HepG2 (cell line): Measurements from ENCODE around the gene CA10. TPM values are rescaled to one million over a fixed set of nuclear protein-coding genes. Genes with fewer than 3 reads are reported as not detected.

Experiments used
- ATAC-seq: fragments of 200-7000 bp; cut with Tn5 transposase; 3 replicates; pipeline ENCODE4 v1.9.1; 2020; ENCODE audit warnings: mild to moderate bottlenecking, moderate library complexity
- BruUV-seq: library from RNA; stranded (reverse); fragments of 400-500 nt; replicated peaks from 2 replicates; lab custom pipeline; 2021; lab: Mats Ljungman, UMichigan
- CTCF ChIA-PET: fragments of 300-600 bp; formaldehyde crosslinking; extraction: SDS; loops from one replicate; lab custom pipeline; 2021; ENCODE audit warnings: low total read pairs, inconsistent platforms, low intra/inter-chr PET ratio; lab: Yijun Ruan, JAX
- POLR2A ChIA-PET: fragments of 350-600 bp; sonication (Branson Sonifier 250); formaldehyde crosslinking; loops from one replicate; lab custom pipeline; 2020; ENCODE audit warnings: antibody characterized with exemption, inconsistent platforms; lab: Yijun Ruan, JAX
- DNase-seq: peaks from one replicate; pipeline ENCODE4 v3.0.0-alpha.2; 2015; ENCODE audit warnings: low spot score
- FAIRE-seq: peaks from 3 replicates; lab custom pipeline; 2011; peaks lifted over from hg19 to GRCh38; lab: Jason Lieb, UNC
- H2AFZ ChIP-seq: one replicate; pipeline ENCODE4 v1.6.1; 2011; ENCODE audit warnings: low read length, inconsistent platforms
- H3K27ac ChIP-seq: fragments of 300-600 bp; 3 replicates; pipeline ENCODE4 v1.8.0; 2011; ENCODE audit warnings: mixed run types, mild to moderate bottlenecking, mixed read lengths, low read length, inconsistent platforms; ENCODE audit not compliant: insufficient read depth; ENCODE audit errors: extremely low read length
- H3K27me3 ChIP-seq, 2 experiments: fragments of 200-600 bp in 1 of 2; 2 replicates in 1 of 2; 3 replicates in 1 of 2; pipeline versions ENCODE4 v1.6.0 to v1.8.0; 2011; ENCODE audit warnings: low read length in 2 of 2, mild to moderate bottlenecking in 2 of 2, moderate library complexity in 2 of 2, inconsistent platforms in 1 of 2; ENCODE audit not compliant: insufficient read depth in 2 of 2, control insufficient read depth in 1 of 2
- H3K36me3 ChIP-seq, 2 experiments: fragments of 200-600 bp in 1 of 2; replicated peaks in 1 of 2; 2 replicates in 1 of 2; 3 replicates in 1 of 2; pipeline versions ENCODE4 v1.5.1 to v1.8.0; 2011; ENCODE audit warnings: low read length in 2 of 2, inconsistent platforms in 1 of 2; ENCODE audit not compliant: insufficient read depth in 2 of 2, control insufficient read depth in 1 of 2
- H3K4me1 ChIP-seq: 2 replicates; pipeline ENCODE4 v1.5.1; 2012; ENCODE audit warnings: low read length, inconsistent platforms; ENCODE audit not compliant: insufficient read depth
- H3K4me2 ChIP-seq: 2 replicates; pipeline ENCODE4 v1.6.0; 2011; ENCODE audit warnings: low read depth, low read length, inconsistent platforms
- H3K4me3 ChIP-seq, 3 experiments: fragments of 200-600 bp in 1 of 3; sonication (generic), shearing (Covaris generic) in 1 of 3; replicated peaks in 1 of 3; 2 replicates each; pipeline ENCODE4 v1.5.1; 2011 to 2016; ENCODE audit warnings: low read length in 3 of 3, inconsistent platforms in 2 of 3, low read depth in 2 of 3, mild to moderate bottlenecking in 2 of 3, control low read depth in 1 of 3, mixed read lengths in 1 of 3; ENCODE audit not compliant: insufficient read depth in 1 of 3
- H3K79me2 ChIP-seq: one replicate; pipeline ENCODE4 v1.6.1; 2011; ENCODE audit warnings: low read length, inconsistent platforms; ENCODE audit not compliant: insufficient read depth
- H3K9ac ChIP-seq: 2 replicates; pipeline ENCODE4 v1.6.0; 2011; ENCODE audit warnings: mild to moderate bottlenecking, low read depth, low read length, inconsistent platforms; ENCODE audit not compliant: insufficient read depth
- H3K9me3 ChIP-seq: 2 replicates; pipeline ENCODE4 v1.5.1; 2012; ENCODE audit warnings: mild to moderate bottlenecking, low read length
- H4K20me1 ChIP-seq: 2 replicates; pipeline ENCODE4 v1.6.0; 2011; ENCODE audit warnings: inconsistent platforms, mild to moderate bottlenecking, low read length, moderate library complexity; ENCODE audit not compliant: insufficient read depth
- ATF2 ChIP-seq: sonication (generic); formaldehyde crosslinking; IDR thresholded peaks from 2 replicates; pipeline ENCODE4 v1.4.0; 2020; ENCODE audit warnings: missing genetic modification reagents
- ATF7 ChIP-seq, 2 experiments: fragments of 450-650 bp in 1 of 2; sonication (generic) in 1 of 2; formaldehyde crosslinking in 1 of 2; IDR thresholded peaks; 2 replicates each; pipeline versions ENCODE4 v1.4.0 to v1.6.1; 2016 to 2020; ENCODE audit warnings: antibody characterized with exemption in 1 of 2, mild to moderate bottlenecking in 1 of 2, missing genetic modification reagents in 1 of 2
- CREB1 ChIP-seq, 2 experiments: fragments of 450-650 bp in 1 of 2; IDR thresholded peaks; 2 replicates each; pipeline ENCODE4 v1.6.1; 2016 to 2017; ENCODE audit warnings: control low read depth in 1 of 2, mild to moderate bottlenecking in 1 of 2, missing compliant biosample characterization in 1 of 2, missing genetic modification characterization in 1 of 2
- DNMT3B ChIP-seq: conservative IDR thresholded peaks from 2 replicates; pipeline ENCODE4 v1.6.1; 2016; ENCODE audit warnings: missing biosample characterization, control low read depth
- THAP9 ChIP-seq: sonication (generic); formaldehyde crosslinking; IDR thresholded peaks from 2 replicates; pipeline ENCODE4; 2020; ENCODE audit warnings: missing genetic modification reagents, mild to moderate bottlenecking, borderline replicate concordance
- ZSCAN20 ChIP-seq: sonication (generic); formaldehyde crosslinking; IDR thresholded peaks from 2 replicates; pipeline ENCODE4 v1.4.0; 2020; ENCODE audit warnings: missing genetic modification reagents, mild to moderate bottlenecking, borderline replicate concordance
- ZSCAN31 ChIP-seq: sonication (generic); formaldehyde crosslinking; IDR thresholded peaks from 2 replicates; pipeline ENCODE4 v1.5.0; 2020; ENCODE audit warnings: low read depth, mild to moderate bottlenecking, missing genetic modification reagents
- WGBS: methylation state at CpG from one replicate; pipeline ENCODE4 v1.1.6; 2017; ENCODE audit warnings: low lambda C conversion rate; 5-methylcytosine and 5-hydroxymethylcytosine counted together
- in situ Hi-C: cut with HindIII; loops from 2 replicates; pipeline ENCODE4 v1.10.0; 2017; ENCODE audit warnings: low pct_unique_long_range_greater_than_20kb; ENCODE audit not compliant: extremely low pct_ligation_motif_present
- intact Hi-C: fragments of 100-400 bp; cut with micrococcal nuclease; formaldehyde crosslinking; loops from one replicate; pipeline ENCODE4 v1.10.0; 2022; ENCODE audit not compliant: unreplicated experiment
- polyA plus RNA-seq, 8 experiments: library from polyadenylated mRNA; depleted of rRNA in 3 of 8; stranded (reverse) in 7 of 8; unstranded in 1 of 8; fragments of >200 nt; fragmentation: Illumina TruSeq in 4 of 8; extraction: Trizol in 4 of 8; gene quantifications; 2 replicates each; pipeline versions ENCODE4 v1.2.1 to v1.2.3, GENCODE V29; 2011 to 2016; ENCODE audit warnings: low read depth in 4 of 8, missing spikeins in 1 of 8, mixed read lengths in 1 of 8; ENCODE audit not compliant: insufficient read depth in 1 of 8
- total RNA-seq, 5 experiments: library from RNA; depleted of rRNA; stranded (reverse); fragments of >200 nt; fragmentation: Illumina TruSeq; extraction: Trizol; gene quantifications; 2 replicates each; pipeline ENCODE4 v1.2.3, GENCODE V29; 2016; ENCODE audit warnings: low read depth in 1 of 5
- TF ChIP-seq, protein P1 (sequence below): sonication (generic); formaldehyde crosslinking; IDR thresholded peaks from 2 replicates; pipeline ENCODE4 v1.5.0; 2020; ENCODE audit warnings: mild to moderate bottlenecking, missing genetic modification reagents
- TF ChIP-seq, protein P2 (sequence below): fragments of 450-650 bp; IDR thresholded peaks from 2 replicates; pipeline ENCODE4 v1.6.1; 2016

The CA10 gene
- total and polyA plus RNA-seq, 2 of the 13 experiments (the other 11 are each of a cell fraction or from before 2014, with no cell fraction given): not detected

- TF ChIP-seq, protein P1, sequence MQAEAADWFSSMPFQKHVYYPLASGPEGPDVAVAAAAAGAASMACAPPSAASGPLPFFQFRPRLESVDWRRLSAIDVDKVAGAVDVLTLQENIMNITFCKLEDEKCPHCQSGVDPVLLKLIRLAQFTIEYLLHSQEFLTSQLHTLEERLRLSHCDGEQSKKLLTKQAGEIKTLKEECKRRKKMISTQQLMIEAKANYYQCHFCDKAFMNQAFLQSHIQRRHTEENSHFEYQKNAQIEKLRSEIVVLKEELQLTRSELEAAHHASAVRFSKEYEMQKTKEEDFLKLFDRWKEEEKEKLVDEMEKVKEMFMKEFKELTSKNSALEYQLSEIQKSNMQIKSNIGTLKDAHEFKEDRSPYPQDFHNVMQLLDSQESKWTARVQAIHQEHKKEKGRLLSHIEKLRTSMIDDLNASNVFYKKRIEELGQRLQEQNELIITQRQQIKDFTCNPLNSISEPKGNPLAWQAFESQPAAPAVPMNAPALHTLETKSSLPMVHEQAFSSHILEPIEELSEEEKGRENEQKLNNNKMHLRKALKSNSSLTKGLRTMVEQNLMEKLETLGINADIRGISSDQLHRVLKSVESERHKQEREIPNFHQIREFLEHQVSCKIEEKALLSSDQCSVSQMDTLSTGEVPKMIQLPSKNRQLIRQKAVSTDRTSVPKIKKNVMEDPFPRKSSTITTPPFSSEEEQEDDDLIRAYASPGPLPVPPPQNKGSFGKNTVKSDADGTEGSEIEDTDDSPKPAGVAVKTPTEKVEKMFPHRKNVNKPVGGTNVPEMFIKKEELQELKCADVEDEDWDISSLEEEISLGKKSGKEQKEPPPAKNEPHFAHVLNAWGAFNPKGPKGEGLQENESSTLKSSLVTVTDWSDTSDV (CRISPR knock-in tag): no peak
- TF ChIP-seq, protein P2, sequence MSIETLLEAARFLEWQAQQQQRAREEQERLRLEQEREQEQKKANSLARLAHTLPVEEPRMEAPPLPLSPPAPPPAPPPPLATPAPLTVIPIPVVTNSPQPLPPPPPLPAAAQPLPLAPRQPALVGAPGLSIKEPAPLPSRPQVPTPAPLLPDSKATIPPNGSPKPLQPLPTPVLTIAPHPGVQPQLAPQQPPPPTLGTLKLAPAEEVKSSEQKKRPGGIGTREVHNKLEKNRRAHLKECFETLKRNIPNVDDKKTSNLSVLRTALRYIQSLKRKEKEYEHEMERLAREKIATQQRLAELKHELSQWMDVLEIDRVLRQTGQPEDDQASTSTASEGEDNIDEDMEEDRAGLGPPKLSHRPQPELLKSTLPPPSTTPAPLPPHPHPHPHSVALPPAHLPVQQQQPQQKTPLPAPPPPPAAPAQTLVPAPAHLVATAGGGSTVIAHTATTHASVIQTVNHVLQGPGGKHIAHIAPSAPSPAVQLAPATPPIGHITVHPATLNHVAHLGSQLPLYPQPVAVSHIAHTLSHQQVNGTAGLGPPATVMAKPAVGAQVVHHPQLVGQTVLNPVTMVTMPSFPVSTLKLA: no peak
- no peak for TF ChIP-seq ZSCAN20 (CRISPR knock-in tag)
- TF ChIP-seq DNMT3B (CRISPR knock-in tag): no peak
- TF ChIP-seq THAP9 (CRISPR knock-in tag): no peak
These were observed 512.0 kb downstream of the CA10 start (continued) for GRCh38 chr17:51646539-51646938.

GRCh38 chr17:51645056-51645455, 513.5 kb downstream of the CA10 start:
- Histone ChIP-seq H3K4me2 (no peak overlapping the region), H3K9me3 (no peaks in the 10 kb centered on the region), H2AFZ (no peak overlapping the region), H4K20me1 (no peaks in the 10 kb centered on the region), H3K27ac (no peak overlapping the region), H3K9ac (no peak overlapping the region), H3K27me3 (peaks cover 0 to 3% of the 10 kb centered on the region in 2 experiments; a peak in 1 of 5 replicates), H3K4me1 (no peaks in the 10 kb centered on the region)
- FAIRE-seq: no peak
- peak; percentile 12 for DNase-seq
- POLR2A ChIA-PET: no interaction called here
- in situ Hi-C loops: no loop called here
- peak; percentile 33; the same call in 1 of the 2 replicates for TF ChIP-seq ATF2 (CRISPR knock-in tag)
- peak; percentile 30; the same call in 1 of the 2 replicates for TF ChIP-seq ATF7 (IDR thresholded peaks at IDR 0.05)
- no peak for TF ChIP-seq ATF7 (CRISPR knock-in tag; IDR thresholded peaks at IDR 0.05)
- no peak for TF ChIP-seq ZSCAN31
- TF ChIP-seq CREB1 (IDR thresholded peaks at IDR 0.05): peak; percentile 37
- no peak for TF ChIP-seq CREB1 (CRISPR knock-in tag; IDR thresholded peaks at IDR 0.05)
- TF ChIP-seq, all 625 proteins: peak for 3
- H3K36me3 ChIP-seq: no peaks in the 10 kb centered on the region
- CTCF ChIA-PET: no interaction called here
- intact Hi-C loops: no loop called here
- no TSS peak for BruUV-seq
- WGBS: 12% methylated on average over 4 of the region's 4 CpGs
- H3K4me3 ChIP-seq: no peak overlapping the region
- H3K79me2 ChIP-seq: no peaks in the 10 kb centered on the region
- ATAC-seq: no peak
